Caco-2 (cell line): ENCODE measurements around the gene WAPL. TPM values are rescaled to one million over a fixed set of nuclear protein-coding genes. Genes with fewer than 3 reads are reported as not detected.
"Not testable (repeated sequence)": the region's sequence is repeated elsewhere in the genome, so short reads cannot be mapped to it uniquely, and the experiment has no call there.

ENCODE experiments used
- BruUV-seq: library from RNA; stranded (reverse); fragments of 400-500 nt; replicated peaks from 2 replicates; lab custom pipeline; 2021; lab: Mats Ljungman, UMichigan
- CTCF ChIA-PET: fragments of 300-600 bp; sonication (Branson Sonifier 250); formaldehyde crosslinking; loops from one replicate; lab custom pipeline; 2022; ENCODE audit warnings: antibody characterized with exemption; lab: Charles Lee
- POLR2A ChIA-PET: fragments of 300-600 bp; sonication (Branson Sonifier 250); formaldehyde crosslinking; loops from one replicate; lab custom pipeline; 2022; ENCODE audit warnings: antibody characterized with exemption; lab: Charles Lee
- DNase-seq, 2 experiments: peaks; one replicate each; pipeline versions ENCODE4 v3.0.0 to v3.0.0-alpha.2; 2020 to 2022
- H3K27me3 ChIP-seq: replicated peaks from 2 replicates; pipeline ENCODE4 v1.6.0; 2011; ENCODE audit warnings: low read length; ENCODE audit not compliant: control insufficient read depth, insufficient read depth
- H3K36me3 ChIP-seq: 2 replicates; pipeline ENCODE4 v1.5.1; 2011; ENCODE audit warnings: low read length; ENCODE audit not compliant: control insufficient read depth, insufficient read depth
- H3K4me1 ChIP-seq: fragments of 250-450 bp; sonication (Bioruptor Pico); 2 replicates; pipeline ENCODE4 v1.5.1; 2020; ENCODE audit warnings: mild to moderate bottlenecking
- H3K4me3 ChIP-seq: 2 replicates; pipeline ENCODE4 v1.5.1; 2011; ENCODE audit warnings: low read depth, mild to moderate bottlenecking, control low read depth, low read length
- H3K9me3 ChIP-seq: fragments of 250-450 bp; sonication (Bioruptor Pico); 2 replicates; pipeline ENCODE4 v1.5.1; 2020; ENCODE audit warnings: mild to moderate bottlenecking, moderate library complexity
- H3K27ac Mint-ChIP-seq: one replicate; pipeline ENCODE4 v1.8.0; 2022; ENCODE audit warnings: mixed read lengths; ENCODE audit not compliant: unreplicated experiment
- H3K27me3 Mint-ChIP-seq: one replicate; pipeline ENCODE4 v1.8.0; 2022; ENCODE audit warnings: mixed read lengths; ENCODE audit not compliant: insufficient read depth, unreplicated experiment
- H3K36me3 Mint-ChIP-seq: one replicate; pipeline ENCODE4 v1.8.0; 2022; ENCODE audit warnings: mild to moderate bottlenecking, mixed read lengths; ENCODE audit not compliant: insufficient read depth, unreplicated experiment
- H3K4me1 Mint-ChIP-seq: one replicate; pipeline ENCODE4 v1.8.0; 2022; ENCODE audit warnings: low read depth, mixed read lengths; ENCODE audit not compliant: unreplicated experiment
- H3K4me3 Mint-ChIP-seq: one replicate; pipeline ENCODE4 v1.8.0; 2022; ENCODE audit warnings: mild to moderate bottlenecking, moderate library complexity, mixed read lengths; ENCODE audit not compliant: unreplicated experiment
- H3K9me3 Mint-ChIP-seq: one replicate; pipeline ENCODE4 v1.8.0; 2022; ENCODE audit warnings: mixed read lengths; ENCODE audit not compliant: unreplicated experiment
- CTCF ChIP-seq, 2 experiments: fragments of 200-600 bp in 1 of 2; IDR thresholded peaks; 1 replicate in 1 of 2; 2 replicates in 1 of 2; pipeline versions ENCODE4 v1.5.1 to v1.8.0; 2011 to 2022; ENCODE audit warnings: antibody characterized with exemption in 1 of 2, control low read depth in 1 of 2, inconsistent platforms in 1 of 2, low read depth in 1 of 2, low read length in 1 of 2, mild to moderate bottlenecking in 1 of 2, moderate library complexity in 1 of 2; ENCODE audit not compliant: insufficient read depth in 1 of 2, severe bottlenecking in 1 of 2, unreplicated experiment in 1 of 2
- intact Hi-C: fragments of 100-400 bp; cut with micrococcal nuclease; formaldehyde crosslinking; loops from one replicate; pipeline ENCODE4 v1.10.0; 2022; ENCODE audit not compliant: unreplicated experiment
- total RNA-seq: library from RNA; stranded (reverse); gene quantifications from 2 replicates; pipeline ENCODE4 v1.2.3, GENCODE V29; 2022

The WAPL gene
- total RNA-seq, 1 experiment from 2014 or later: 49.2 TPM

- no peak overlapping the region for H3K4me3 ChIP-seq
- H3K36me3 ChIP-seq: no peaks in the 10 kb centered on the region
- H3K9me3 ChIP-seq: no peaks in the 10 kb centered on the region
- no peak for TF ChIP-seq CTCF (IDR thresholded peaks at IDR 0.05; ENCODE audit: insufficient read depth in 1 of 2, low read depth in 1 of 2, low read length in 1 of 2, severe bottlenecking in 1 of 2, unreplicated experiment in 1 of 2)
- no peaks in the 10 kb centered on the region for H3K9me3 Mint-ChIP-seq
- CTCF ChIA-PET: no interaction called here
- H3K4me1 Mint-ChIP-seq: peaks cover 6% of the 10 kb centered on the region
- no peaks in the 10 kb centered on the region for H3K27me3 ChIP-seq
- H3K4me3 Mint-ChIP-seq: no peak overlapping the region
- DNase-seq: no peak
- H3K4me1 ChIP-seq: no peaks in the 10 kb centered on the region
- intact Hi-C loops: no loop called here
- no TSS peak for BruUV-seq
- no peak overlapping the region for H3K27ac Mint-ChIP-seq
- POLR2A ChIA-PET: no interaction called here
- H3K36me3 Mint-ChIP-seq: no peaks in the 10 kb centered on the region
- peaks cover 4% of the 10 kb centered on the region for H3K27me3 Mint-ChIP-seq
These were observed 130.3 kb downstream of the WAPL start for GRCh38 chr10:86391236-86391840.

GRCh38 chr10:86390337-86391120 lies 131.1 kb downstream of the WAPL start:
- H3K27me3 Mint-ChIP-seq: peaks cover 5% of the 10 kb centered on the region
- peaks cover 6% of the 10 kb centered on the region for H3K4me1 Mint-ChIP-seq
- H3K4me3 ChIP-seq: no peak overlapping the region
- POLR2A ChIA-PET: no interaction called here
- H3K27me3 ChIP-seq: no peaks in the 10 kb centered on the region
- no peaks in the 10 kb centered on the region for H3K4me1 ChIP-seq
- CTCF ChIA-PET: no interaction called here
- no peaks in the 10 kb centered on the region for H3K9me3 ChIP-seq
- H3K36me3 ChIP-seq: no peaks in the 10 kb centered on the region
- H3K27ac Mint-ChIP-seq: no peak overlapping the region
- no peak for TF ChIP-seq CTCF (IDR thresholded peaks at IDR 0.05; ENCODE audit: insufficient read depth in 1 of 2, low read depth in 1 of 2, low read length in 1 of 2, severe bottlenecking in 1 of 2, unreplicated experiment in 1 of 2)
- no peak for DNase-seq
- intact Hi-C loops: no loop called here
- no peaks in the 10 kb centered on the region for H3K36me3 Mint-ChIP-seq
- no TSS peak for BruUV-seq
- H3K4me3 Mint-ChIP-seq: no peak overlapping the region
- H3K9me3 Mint-ChIP-seq: no peaks in the 10 kb centered on the region

- Mint-ChIP-seq H3K4me3 (no peak overlapping the region), H3K27me3 (peaks cover 12% of the 10 kb centered on the region), H3K4me1 (peaks cover 6% of the 10 kb centered on the region), H3K9me3 (no peaks in the 10 kb centered on the region), H3K27ac (no peak overlapping the region), H3K36me3 (no peaks in the 10 kb centered on the region)
- Histone ChIP-seq H3K27me3 (no peaks in the 10 kb centered on the region), H3K4me1 (no peaks in the 10 kb centered on the region), H3K9me3 (no peaks in the 10 kb centered on the region), H3K4me3 (no peak overlapping the region), H3K36me3 (no peaks in the 10 kb centered on the region)
- POLR2A ChIA-PET: no interaction called here
- intact Hi-C loops: no loop called here
- no peak for DNase-seq
- BruUV-seq: no TSS peak
- CTCF ChIA-PET: no interaction called here
- TF ChIP-seq CTCF (IDR thresholded peaks at IDR 0.05; ENCODE audit: insufficient read depth in 1 of 2, low read depth in 1 of 2, low read length in 1 of 2, severe bottlenecking in 1 of 2, unreplicated experiment in 1 of 2): no peak
These were observed 132.0 kb downstream of the WAPL start for GRCh38 chr10:86389441-86390193.

- intact Hi-C loops, H3K27me3 ChIP-seq, CTCF ChIA-PET, H3K36me3 ChIP-seq, POLR2A ChIA-PET, H3K9me3 Mint-ChIP-seq, H3K4me3 ChIP-seq, DNase-seq, BruUV-seq, H3K27ac Mint-ChIP-seq, H3K36me3 Mint-ChIP-seq, H3K4me1 Mint-ChIP-seq, H3K4me1 ChIP-seq, H3K4me3 Mint-ChIP-seq, H3K9me3 ChIP-seq: not testable (repeated sequence)
- peaks cover 12% of the 10 kb centered on the region for H3K27me3 Mint-ChIP-seq
These were observed 132.5 kb downstream of the WAPL start for GRCh38 chr10:86389109-86389440.
